ENCODE measurements around the gene EMSY. TPM values are rescaled to one million over a fixed set of nuclear protein-coding genes. Genes with fewer than 3 reads are reported as not detected.

Gene EMSY
- total RNA-seq, 4 donors from 2014 or later = 29.9 to 36.7 (median 35.3) TPM

- no peak for TF ChIP-seq CTCF (IDR thresholded peaks at IDR 0.05; ENCODE audit: low read depth)
Observed at GRCh38 chr11:76598426-76598839, 153.6 kb downstream of the EMSY start.

- no peak for TF ChIP-seq CTCF (IDR thresholded peaks at IDR 0.05; ENCODE audit: low read depth)
Observed at GRCh38 chr11:76599041-76600013, 154.5 kb downstream of the EMSY start.

GRCh38 chr11:76600124-76600655 lies 155.4 kb downstream of the EMSY start:
- no peak for TF ChIP-seq CTCF (IDR thresholded peaks at IDR 0.05; ENCODE audit: low read depth)

DNA sequence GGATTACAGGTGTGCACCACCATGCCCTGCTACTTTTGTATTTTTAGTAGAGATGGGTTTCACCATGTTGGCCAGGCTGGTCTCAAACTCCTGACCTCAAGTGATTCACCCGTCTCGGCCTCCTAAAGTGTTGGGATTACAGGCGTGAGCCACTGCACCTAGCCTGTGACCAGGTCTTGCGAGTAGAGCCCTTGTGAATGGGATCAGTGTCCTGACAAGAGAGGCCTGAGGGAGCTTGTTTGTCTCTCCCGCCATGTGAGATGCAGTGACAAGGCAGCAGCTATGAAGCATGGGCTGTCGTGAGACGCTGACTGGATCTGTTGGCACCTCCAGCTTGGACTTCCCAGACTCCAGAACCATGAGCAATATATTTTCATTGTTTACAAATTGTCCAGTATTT lies 156.5 kb downstream of the EMSY start:
- TF ChIP-seq CTCF (IDR thresholded peaks at IDR 0.05; ENCODE audit: low read depth) = no peak

- no peak for TF ChIP-seq CTCF (IDR thresholded peaks at IDR 0.05; ENCODE audit: low read depth)
Observed at GRCh38 chr11:76601724-76602123, 156.9 kb downstream of the EMSY start.

DNA sequence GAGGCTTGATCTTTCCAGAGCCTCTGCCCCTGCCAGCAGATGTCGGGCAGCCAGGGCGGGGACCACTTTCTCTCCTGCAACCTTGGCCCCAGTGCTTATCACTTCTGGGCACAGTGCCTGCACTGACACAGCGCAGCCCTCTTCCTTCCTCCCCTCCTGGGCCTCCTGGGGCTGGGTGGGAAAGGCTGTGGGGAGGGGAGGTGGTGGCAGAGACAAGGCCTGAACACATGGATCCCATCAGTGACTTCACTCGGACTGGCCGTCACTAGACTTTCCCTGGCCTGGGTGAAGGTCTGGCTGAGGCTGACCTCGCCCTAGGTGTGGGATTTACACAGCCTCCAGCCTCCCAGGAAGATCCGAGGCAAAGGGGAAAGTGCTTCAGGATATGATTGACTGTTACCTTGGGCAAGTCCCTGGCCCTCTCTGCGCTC lies 157.6 kb downstream of the EMSY start:
- no peak for TF ChIP-seq CTCF (IDR thresholded peaks at IDR 0.05; ENCODE audit: low read depth)

Small RNAs within 50 kb of the gene (small RNA-seq; reads per million reads assigned to genes)
- gene AP001189.2 (not detected), gene RF00019 (0.49 reads per million)

Other genes with a start within 250 kb of the EMSY start
- 10 to 100 TPM; 27.7 to 56.2 (median 34.0) TPM for gene WNT11, start 238.5 kb upstream of the EMSY start, total RNA-seq
- gene THAP12, start 63.9 kb upstream of the EMSY start, total RNA-seq = 10 to 100 TPM; 42.7 to 78.6 (median 45.5) TPM
- 1 to 10 TPM in 2 of 4 donors, under 1 TPM in 2; 0.49 to 1.7 (median 1.2) TPM for gene GVQW3, start 63.7 kb upstream of the EMSY start, total RNA-seq
- gene LRRC32, start 225.7 kb downstream of the EMSY start, total RNA-seq = 10 to 100 TPM; 30.1 to 93.6 (median 57.6) TPM

All from subcutaneous adipose tissue (tissue), 4 donors.